Measurements from ENCODE around the gene RGL3. TPM values are rescaled to one million over a fixed set of nuclear protein-coding genes. Genes with fewer than 3 reads are reported as not detected.

Gene RGL3
- total RNA-seq, 1 experiment from 2014 or later = 100 TPM

DNA sequence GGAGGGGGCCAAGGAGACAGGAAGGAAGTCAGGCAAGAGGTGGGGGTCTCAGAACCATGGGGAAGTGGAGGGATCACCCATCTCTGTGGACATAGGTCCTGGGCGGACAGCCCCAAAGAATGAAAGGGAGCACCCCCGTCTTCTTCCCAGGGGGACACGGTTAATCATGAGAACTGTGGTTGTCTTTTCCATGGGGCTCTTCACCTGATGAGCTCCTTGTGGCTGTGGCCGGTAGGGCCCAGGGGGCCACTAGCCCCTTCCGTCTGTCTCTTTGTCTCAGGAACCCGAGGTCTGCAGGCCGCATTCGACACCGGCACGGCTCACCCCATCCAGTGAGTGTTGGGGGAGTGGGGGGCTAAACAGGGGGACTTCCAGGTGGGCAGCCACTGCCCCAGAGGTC lies 55.2 kb downstream of the RGL3 start:
- Histone ChIP-seq H3K36me3 (ENCODE audit: low read depth) (peaks cover 11% of the 10 kb centered on the region; the same call in 1 of the 2 replicates), H3K27me3 (ENCODE audit: insufficient read depth, low read depth) (no peaks in the 10 kb centered on the region), H3K9me2 (ENCODE audit: insufficient read depth) (no peaks in the 10 kb centered on the region), H3K79me2 (ENCODE audit: low read depth) (no peaks in the 10 kb centered on the region), H2AFZ (no peak overlapping the region), H3K4me3 (no peak overlapping the region), H4K20me1 (ENCODE audit: insufficient read depth) (no peaks in the 10 kb centered on the region; the same call in 1 of the 2 replicates), H3K9me3 (ENCODE audit: insufficient read depth, low read depth) (no peaks in the 10 kb centered on the region), H3K4me2 (no peak overlapping the region), H3K27ac (no peak overlapping the region), H3K4me1 (replicated peaks; ENCODE audit: insufficient read depth) (peaks cover 12% of the 10 kb centered on the region), H3F3A (ENCODE audit: insufficient read depth, low read depth) (peaks cover 22% of the 10 kb centered on the region; the same call in 1 of the 2 replicates)
- CTCF ChIA-PET = no interaction called here
- intact Hi-C loops (cut with micrococcal nuclease; ENCODE audit: unreplicated experiment) = no loop called here
- no TSS peak for BruUV-seq (replicated peaks)
- POLR2A ChIA-PET (ENCODE audit: unreplicated experiment) = no interaction called here
- no peak for TF ChIP-seq EZH2 (IDR thresholded peaks at IDR 0.05; ENCODE audit: low read depth)
- TF ChIP-seq, protein P1, sequence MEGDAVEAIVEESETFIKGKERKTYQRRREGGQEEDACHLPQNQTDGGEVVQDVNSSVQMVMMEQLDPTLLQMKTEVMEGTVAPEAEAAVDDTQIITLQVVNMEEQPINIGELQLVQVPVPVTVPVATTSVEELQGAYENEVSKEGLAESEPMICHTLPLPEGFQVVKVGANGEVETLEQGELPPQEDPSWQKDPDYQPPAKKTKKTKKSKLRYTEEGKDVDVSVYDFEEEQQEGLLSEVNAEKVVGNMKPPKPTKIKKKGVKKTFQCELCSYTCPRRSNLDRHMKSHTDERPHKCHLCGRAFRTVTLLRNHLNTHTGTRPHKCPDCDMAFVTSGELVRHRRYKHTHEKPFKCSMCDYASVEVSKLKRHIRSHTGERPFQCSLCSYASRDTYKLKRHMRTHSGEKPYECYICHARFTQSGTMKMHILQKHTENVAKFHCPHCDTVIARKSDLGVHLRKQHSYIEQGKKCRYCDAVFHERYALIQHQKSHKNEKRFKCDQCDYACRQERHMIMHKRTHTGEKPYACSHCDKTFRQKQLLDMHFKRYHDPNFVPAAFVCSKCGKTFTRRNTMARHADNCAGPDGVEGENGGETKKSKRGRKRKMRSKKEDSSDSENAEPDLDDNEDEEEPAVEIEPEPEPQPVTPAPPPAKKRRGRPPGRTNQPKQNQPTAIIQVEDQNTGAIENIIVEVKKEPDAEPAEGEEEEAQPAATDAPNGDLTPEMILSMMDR (conservative IDR thresholded peaks at IDR 0.05) = no peak
- DNase-seq = no peak

DNA sequence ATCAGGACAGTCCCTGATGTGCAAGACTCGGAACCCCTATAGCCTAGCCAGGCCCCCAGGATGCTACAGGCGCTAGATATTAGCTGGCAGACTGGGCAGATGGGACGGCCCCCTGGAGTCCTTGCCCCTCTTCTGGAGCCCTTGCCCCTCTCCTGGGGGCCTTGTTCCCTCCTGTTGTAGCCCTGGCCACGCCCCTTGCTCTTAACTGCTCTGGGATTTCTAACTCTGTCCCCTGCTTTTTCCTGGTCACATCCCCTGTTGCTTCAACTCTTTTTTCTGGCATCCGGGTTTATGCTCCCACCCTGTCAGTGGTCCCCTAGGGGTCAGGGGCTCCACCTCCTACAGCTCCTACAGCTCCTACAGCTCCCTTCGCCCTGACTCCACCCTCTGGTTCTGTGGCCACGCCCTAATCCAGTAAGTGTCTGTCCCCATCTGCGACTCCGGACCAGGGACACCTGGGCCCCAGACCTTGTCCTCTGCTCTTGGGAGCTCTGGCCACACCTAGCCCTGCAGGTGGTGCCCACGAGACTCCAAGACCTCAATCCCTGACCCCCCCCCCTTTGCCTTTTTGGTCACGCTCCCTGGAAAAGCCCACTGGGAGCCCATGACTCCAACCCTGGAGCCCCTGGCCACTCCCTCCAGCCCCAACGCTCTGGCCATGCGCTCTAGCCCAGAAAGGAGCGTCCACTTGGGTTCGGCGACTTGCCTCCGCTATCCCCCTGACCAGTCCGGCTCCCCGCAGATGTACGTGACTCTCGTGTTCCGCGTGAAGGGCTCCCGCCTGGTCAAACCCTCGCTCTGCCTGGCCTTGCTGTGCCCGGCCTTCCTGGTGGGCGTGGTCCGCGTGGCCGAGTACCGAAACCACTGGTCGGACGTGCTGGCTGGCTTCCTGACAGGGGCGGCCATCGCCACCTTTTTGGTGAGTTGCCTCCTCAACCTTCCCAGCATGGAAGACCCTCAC lies 57.1 kb downstream of the RGL3 start:
- no peak for DNase-seq
- no TSS peak for BruUV-seq (replicated peaks)
- no peak overlapping the region for H3K4me2 ChIP-seq
- peaks cover 11% of the 10 kb centered on the region; the same call in 1 of the 2 replicates for H3K36me3 ChIP-seq (ENCODE audit: low read depth)
- H3K4me1 ChIP-seq (replicated peaks; ENCODE audit: insufficient read depth) = peaks cover 13% of the 10 kb centered on the region
- no peaks in the 10 kb centered on the region; the same call in 1 of the 2 replicates for H4K20me1 ChIP-seq (ENCODE audit: insufficient read depth)
- no peaks in the 10 kb centered on the region for H3K27me3 ChIP-seq (ENCODE audit: insufficient read depth, low read depth)
- no peak overlapping the region for H3K27ac ChIP-seq
- no peak for TF ChIP-seq EZH2 (IDR thresholded peaks at IDR 0.05; ENCODE audit: low read depth)
- TF ChIP-seq, protein P1 (conservative IDR thresholded peaks at IDR 0.05) = no peak
- H3K4me3 ChIP-seq = no peak overlapping the region
- H3F3A ChIP-seq (ENCODE audit: insufficient read depth, low read depth) = peaks cover 32% of the 10 kb centered on the region; the same call in 1 of the 2 replicates
- no peaks in the 10 kb centered on the region for H3K9me2 ChIP-seq (ENCODE audit: insufficient read depth)
- H2AFZ ChIP-seq = no peak overlapping the region
- no peaks in the 10 kb centered on the region for H3K79me2 ChIP-seq (ENCODE audit: low read depth)
- no peaks in the 10 kb centered on the region for H3K9me3 ChIP-seq (ENCODE audit: insufficient read depth, low read depth)
- ChIA-PET POLR2A (ENCODE audit: unreplicated experiment) (no interaction called here), CTCF (no interaction called here)
- intact Hi-C loops (cut with micrococcal nuclease; ENCODE audit: unreplicated experiment) = no loop called here

DNA sequence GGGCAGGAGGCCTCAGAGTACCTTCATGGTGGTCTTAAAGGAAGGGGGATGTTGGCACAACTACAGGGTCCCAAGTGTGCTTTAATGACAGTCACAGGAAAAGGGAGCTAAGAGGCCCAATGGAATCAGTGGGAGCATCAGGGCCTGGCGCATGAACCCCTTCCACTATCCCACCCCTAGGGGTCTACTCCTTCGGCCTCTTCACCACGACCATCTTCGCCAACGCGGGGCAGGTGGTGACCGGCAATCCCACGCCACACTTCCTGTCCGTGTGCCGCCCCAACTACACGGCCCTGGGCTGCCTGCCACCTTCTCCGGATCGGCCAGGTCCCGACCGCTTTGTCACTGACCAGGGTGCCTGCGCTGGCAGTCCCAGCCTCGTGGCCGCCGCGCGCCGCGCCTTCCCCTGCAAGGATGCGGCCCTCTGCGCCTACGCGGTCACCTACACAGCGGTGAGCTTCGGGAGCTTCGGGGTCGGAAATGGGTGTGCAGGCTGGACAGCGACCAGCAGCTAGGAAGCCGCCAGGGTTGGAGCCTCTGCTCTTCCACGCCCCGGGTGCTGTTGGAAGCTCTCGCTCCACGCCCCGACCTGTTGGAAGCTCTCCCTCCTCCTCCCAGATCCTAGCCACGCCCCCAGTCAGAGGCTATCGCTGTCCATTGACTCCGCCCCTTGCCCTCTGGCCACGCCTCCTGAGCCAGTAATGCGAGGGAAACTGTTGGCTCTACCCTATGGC lies 57.9 kb downstream of the RGL3 start:
- Histone ChIP-seq H3K36me3 (ENCODE audit: low read depth) (peaks cover 11% of the 10 kb centered on the region; the same call in 1 of the 2 replicates), H3K79me2 (ENCODE audit: low read depth) (peaks cover 1% of the 10 kb centered on the region; the same call in 1 of the 2 replicates), H3K27me3 (ENCODE audit: insufficient read depth, low read depth) (no peaks in the 10 kb centered on the region), H4K20me1 (ENCODE audit: insufficient read depth) (peaks cover 2% of the 10 kb centered on the region; the same call in 1 of the 2 replicates), H3F3A (ENCODE audit: insufficient read depth, low read depth) (peaks cover 32% of the 10 kb centered on the region; the same call in 1 of the 2 replicates), H3K4me2 (no peak overlapping the region), H3K4me1 (replicated peaks; ENCODE audit: insufficient read depth) (peaks cover 15% of the 10 kb centered on the region), H3K27ac (no peak overlapping the region), H3K9me2 (ENCODE audit: insufficient read depth) (no peaks in the 10 kb centered on the region), H2AFZ (no peak overlapping the region), H3K4me3 (no peak overlapping the region), H3K9me3 (ENCODE audit: insufficient read depth, low read depth) (no peaks in the 10 kb centered on the region)
- no TSS peak for BruUV-seq (replicated peaks)
- ChIA-PET CTCF (no interaction called here), POLR2A (ENCODE audit: unreplicated experiment) (interaction anchor here (0.6 kb wide), 1 partner anchor 709 kb away, joined by 5 read pairs; no protein-coding TSS in a partner anchor)
- intact Hi-C loops (cut with micrococcal nuclease; ENCODE audit: unreplicated experiment) = no loop called here
- TF ChIP-seq, protein P1 (conservative IDR thresholded peaks at IDR 0.05) = no peak
- no peak for TF ChIP-seq EZH2 (IDR thresholded peaks at IDR 0.05; ENCODE audit: low read depth)
- no peak for DNase-seq

Measured in PC-9 (cell line).